Thyroid gland (tissue), 4 donors: ENCODE measurements around the gene ADCY7. TPM values are rescaled to one million over a fixed set of nuclear protein-coding genes. Genes with fewer than 3 reads are reported as not detected.
A peak's percentile ranks its signal among the peaks of the same experiment; 100 is the strongest.

Experiments
- DNase-seq, 2 donors: peaks; one replicate each; pipeline ENCODE4 v3.0.0-alpha.2; 2019
- H3K27ac ChIP-seq, 3 donors: fragments of 200-600 bp; sonication (generic); 1 replicate in 2 of 3; 2 replicates in 1 of 3; pipeline ENCODE4 v1.5.1; 2016 to 2019; ENCODE audit warnings: mild to moderate bottlenecking in 1 of 3, moderate library complexity in 1 of 3
- H3K27me3 ChIP-seq: fragments of 200-600 bp; sonication (generic); one replicate; pipeline ENCODE4 v1.5.1; 2019
- H3K36me3 ChIP-seq, 2 donors: fragments of 200-600 bp; sonication (generic); one replicate each; pipeline ENCODE4 v1.5.1; 2016 to 2019
- H3K4me1 ChIP-seq, 2 donors: fragments of 200-600 bp; sonication (generic); one replicate each; pipeline ENCODE4 v1.5.1; 2017 to 2019
- H3K4me3 ChIP-seq, 3 donors: fragments of 200-600 bp; sonication (generic); replicated peaks in 1 of 3; 1 replicate in 2 of 3; 2 replicates in 1 of 3; pipeline ENCODE4 v1.5.1; 2016; ENCODE audit warnings: mild to moderate bottlenecking in 1 of 3
- H3K9me3 ChIP-seq: fragments of 200-600 bp; sonication (generic); one replicate; pipeline ENCODE4 v1.5.1; 2017
- CTCF ChIP-seq, 6 experiments: fragments of 200-600 bp in 3 of 6; fragments of 450-650 bp in 3 of 6; sonication (generic) in 3 of 6; IDR thresholded peaks; one replicate each; pipeline ENCODE4 v1.5.1; 2016 to 2019; ENCODE audit warnings: antibody characterized with exemption in 6 of 6, mild to moderate bottlenecking in 2 of 6, inconsistent platforms in 1 of 6, moderate library complexity in 1 of 6
- POLR2A ChIP-seq, 2 donors: fragments of 450-650 bp; IDR thresholded peaks; one replicate each; pipeline ENCODE4 v1.6.1; 2017; ENCODE audit warnings: antibody characterized with exemption in 2 of 2, mild to moderate bottlenecking in 2 of 2, moderate library complexity in 1 of 2
- WGBS, 2 donors: methylation state at CpG; one replicate each; pipeline ENCODE4 v1.1.5; 2017; 5-methylcytosine and 5-hydroxymethylcytosine counted together
- intact Hi-C: fragments of 100-400 bp; cut with DNase I; formaldehyde crosslinking; loops from one replicate; pipeline ENCODE4 v1.15.1; 2023
- total RNA-seq, 4 donors: library from RNA; depleted of rRNA; stranded (reverse); fragments of >200 nt; gene quantifications; one replicate each; pipeline ENCODE4 v1.2.3, GENCODE V29; 2016

The ADCY7 gene
- total RNA-seq, 4 donors from 2014 or later = 4.2 to 8.2 (median 7.1) TPM

GRCh38 chr16:50228364-50228868, 37.9 kb upstream of the ADCY7 start:
- H3K27ac ChIP-seq = no peak overlapping the region
- no peaks in the 10 kb centered on the region for H3K9me3 ChIP-seq
- no peak for DNase-seq
- H3K4me1 ChIP-seq = no peaks in the 10 kb centered on the region
- H3K27me3 ChIP-seq = no peaks in the 10 kb centered on the region
- 96 to 98% methylated on average over 5 of the region's 5 CpGs for WGBS, 2 donors
- TF ChIP-seq POLR2A (IDR thresholded peaks at IDR 0.05) (no peak), CTCF (IDR thresholded peaks at IDR 0.05) (no peak)
- intact Hi-C loops = no loop called here
- H3K36me3 ChIP-seq = peaks cover 3 to 10% of the 10 kb centered on the region in 2 donors
- H3K4me3 ChIP-seq = no peak overlapping the region

- no peak overlapping the region for H3K27ac ChIP-seq
- peaks cover 3 to 10% of the 10 kb centered on the region in 2 donors for H3K36me3 ChIP-seq
- H3K4me1 ChIP-seq = no peaks in the 10 kb centered on the region
- WGBS, 2 donors = 94 to 96% methylated on average over 10 of the region's 10 CpGs
- no peak overlapping the region for H3K4me3 ChIP-seq
- DNase-seq = no peak
- no peak for TF ChIP-seq POLR2A (IDR thresholded peaks at IDR 0.05)
- no peak for TF ChIP-seq CTCF (IDR thresholded peaks at IDR 0.05)
- no peaks in the 10 kb centered on the region for H3K9me3 ChIP-seq
- intact Hi-C loops = no loop called here
- no peaks in the 10 kb centered on the region for H3K27me3 ChIP-seq
These were observed 37.1 kb upstream of the ADCY7 start for GRCh38 chr16:50229149-50229726.

- WGBS, 2 donors = 84 to 88% methylated on average over 5 of the region's 5 CpGs
- Histone ChIP-seq H3K36me3 (peaks cover 0 to 3% of the 10 kb centered on the region in 2 donors), H3K4me1 (no peaks in the 10 kb centered on the region), H3K27ac (no peak overlapping the region), H3K27me3 (no peaks in the 10 kb centered on the region), H3K4me3 (no peak overlapping the region), H3K9me3 (no peaks in the 10 kb centered on the region)
- DNase-seq = no peak
- intact Hi-C loops = no loop called here
- TF ChIP-seq CTCF (IDR thresholded peaks at IDR 0.05) = no peak
These were observed 31.4 kb upstream of the ADCY7 start for GRCh38 chr16:50234771-50235556.

- 44% methylated on average over 6 of the region's 6 CpGs for WGBS, 2 donors
- intact Hi-C loops = no loop called here
These were observed 30.8 kb upstream of the ADCY7 start for GRCh38 chr16:50235581-50235980.

More at GRCh38 chr16:50235581-50235980, 30.8 kb upstream of the ADCY7 start:
- H3K27ac ChIP-seq = no peak overlapping the region
- no peaks in the 10 kb centered on the region for H3K9me3 ChIP-seq
- H3K4me3 ChIP-seq = no peak overlapping the region
- no peak for TF ChIP-seq POLR2A (IDR thresholded peaks at IDR 0.05)
- no peak for TF ChIP-seq CTCF (IDR thresholded peaks at IDR 0.05)
- no peaks in the 10 kb centered on the region for H3K36me3 ChIP-seq
- peak in 1 of 2 donors; percentile 33 for DNase-seq
- no peaks in the 10 kb centered on the region for H3K4me1 ChIP-seq
- no peaks in the 10 kb centered on the region for H3K27me3 ChIP-seq
